T47D (cell line): ENCODE data around the gene GLB1L2.

Source experiments
- DNase-seq, 2 experiments: peaks; one replicate each; pipeline versions ENCODE4 v3.0.0 to v3.0.0-alpha.2; 2011 to 2012; ENCODE audit warnings: low read depth in 1 of 2, low spot score in 1 of 2
- JUND ChIP-seq: IDR thresholded peaks from 2 replicates; pipeline ENCODE4 v1.6.1; 2012; ENCODE audit warnings: low read depth
- in situ Hi-C: cut with HindIII; loops from 2 replicates; pipeline ENCODE4 v1.10.0; 2016; ENCODE audit warnings: low sequenced_read_pairs, low pct_unique_long_range_greater_than_20kb

The GLB1L2 gene

DNA sequence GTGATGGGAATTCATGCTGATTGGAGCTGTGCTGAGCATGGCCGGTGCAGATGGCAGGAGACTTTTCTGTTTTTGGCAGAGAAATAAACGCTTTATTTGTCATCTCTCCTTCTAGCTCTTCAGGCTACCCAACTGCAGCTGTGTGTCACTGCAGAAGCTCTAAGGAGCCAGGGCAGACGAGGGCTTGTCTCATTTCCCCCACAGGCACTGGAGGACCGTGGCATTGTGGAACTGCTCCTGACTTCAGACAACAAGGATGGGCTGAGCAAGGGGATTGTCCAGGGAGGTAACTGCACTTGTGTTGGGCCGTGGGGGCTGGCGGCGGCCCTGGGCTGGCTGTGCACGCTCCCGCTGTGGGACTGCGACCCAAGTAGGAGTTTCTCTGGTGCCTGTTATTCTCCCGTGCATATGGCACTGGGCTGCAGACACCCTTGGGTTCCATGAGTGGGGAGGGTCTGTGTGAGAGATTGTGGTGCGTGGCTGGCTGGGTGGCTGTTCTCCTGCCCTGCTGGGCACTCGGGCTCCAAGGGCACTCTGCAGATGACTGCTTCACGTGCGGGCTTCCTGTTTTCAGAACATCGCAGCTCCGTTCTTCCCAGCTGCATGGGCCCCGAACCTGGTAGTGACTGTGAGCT, 27.2 kb downstream of the GLB1L2 start:
- no peak for DNase-seq
- TF ChIP-seq JUND: no peak
- in situ Hi-C loops: no loop called here

DNA sequence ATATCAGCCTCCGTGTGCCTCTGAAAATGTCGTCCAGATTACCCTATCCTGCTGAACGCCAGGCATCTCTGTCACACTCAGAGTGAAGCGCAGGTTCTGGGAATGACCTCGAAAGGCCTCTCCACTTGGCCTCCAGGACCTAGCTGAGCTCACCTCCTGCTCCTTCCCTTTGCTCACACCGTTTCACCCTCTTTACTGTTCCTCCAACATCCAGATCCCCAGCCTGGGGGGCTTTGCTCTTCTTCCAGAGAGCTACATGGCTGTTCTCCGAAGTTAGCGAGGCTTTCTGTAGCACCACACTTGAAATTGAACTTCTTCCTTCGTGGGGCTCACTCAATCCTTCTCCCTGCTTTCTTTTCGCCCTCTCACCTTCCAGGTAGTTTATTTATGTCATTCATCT, 27.9 kb downstream of the GLB1L2 start:
- TF ChIP-seq JUND: no peak
- in situ Hi-C loops: no loop called here
- no peak for DNase-seq

DNA sequence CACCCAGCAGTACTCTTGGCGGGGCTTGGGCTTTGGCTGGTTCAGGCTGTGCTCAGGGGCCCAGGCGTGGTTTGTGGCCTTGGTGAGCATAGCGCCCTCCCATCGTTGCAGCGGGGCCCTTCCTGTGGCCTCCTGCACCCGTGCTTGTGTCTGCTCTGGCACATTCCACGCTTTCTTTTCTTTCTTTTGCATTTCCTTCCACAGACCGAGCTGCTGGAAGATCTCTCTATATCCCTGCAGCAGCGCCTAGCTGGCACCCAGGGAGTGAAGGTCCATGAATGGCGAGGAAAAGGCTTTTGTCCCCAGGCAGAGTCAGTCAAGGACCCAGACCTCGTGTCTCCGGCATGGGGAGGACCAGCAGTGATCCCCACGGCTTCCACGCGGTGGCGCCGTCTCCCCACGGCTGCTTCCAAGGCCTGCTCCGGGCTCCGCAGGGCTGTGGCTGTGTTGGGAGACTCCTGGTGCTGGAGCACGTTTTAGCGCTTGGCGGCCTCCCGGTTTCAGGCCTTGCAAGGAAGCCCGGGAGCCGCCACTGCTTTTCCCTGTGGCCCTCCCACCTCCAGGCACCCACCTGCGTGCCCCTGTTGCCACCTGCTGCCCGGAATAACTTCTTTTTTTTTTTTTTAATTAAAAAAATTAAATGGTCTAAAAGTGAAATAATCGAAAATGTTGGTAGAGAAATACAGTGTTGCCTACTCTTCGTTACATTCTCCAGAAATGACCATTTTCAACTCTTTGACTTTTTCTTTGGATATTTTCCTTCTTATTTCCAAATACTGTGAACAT, 28.5 kb downstream of the GLB1L2 start:
- peak; percentile 96 to 99 for DNase-seq
- TF ChIP-seq JUND: no peak
- in situ Hi-C loops: no loop called here

DNA sequence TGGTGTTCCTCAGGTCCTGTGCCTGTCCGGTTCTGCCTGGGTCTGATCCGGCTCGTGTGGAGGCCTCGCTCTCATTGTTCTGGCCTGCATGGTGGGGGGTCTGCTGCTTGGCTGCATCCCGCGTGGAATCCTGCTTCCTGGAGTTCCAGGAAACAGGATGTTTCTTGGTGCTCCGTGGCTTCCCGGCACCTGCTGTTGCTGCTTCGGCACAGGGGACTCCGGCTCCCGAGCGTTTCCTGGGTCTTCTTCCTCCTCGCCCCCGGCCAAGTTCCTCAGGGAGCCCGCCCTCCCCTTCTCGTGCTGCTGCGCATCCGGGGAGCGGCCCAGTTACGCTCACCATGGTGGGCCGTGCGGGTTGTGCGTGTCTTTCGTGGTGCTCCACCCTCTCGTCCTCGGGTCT, 29.9 kb downstream of the GLB1L2 start:
- DNase-seq: no peak
- in situ Hi-C loops: no loop called here
- TF ChIP-seq JUND: no peak

DNA sequence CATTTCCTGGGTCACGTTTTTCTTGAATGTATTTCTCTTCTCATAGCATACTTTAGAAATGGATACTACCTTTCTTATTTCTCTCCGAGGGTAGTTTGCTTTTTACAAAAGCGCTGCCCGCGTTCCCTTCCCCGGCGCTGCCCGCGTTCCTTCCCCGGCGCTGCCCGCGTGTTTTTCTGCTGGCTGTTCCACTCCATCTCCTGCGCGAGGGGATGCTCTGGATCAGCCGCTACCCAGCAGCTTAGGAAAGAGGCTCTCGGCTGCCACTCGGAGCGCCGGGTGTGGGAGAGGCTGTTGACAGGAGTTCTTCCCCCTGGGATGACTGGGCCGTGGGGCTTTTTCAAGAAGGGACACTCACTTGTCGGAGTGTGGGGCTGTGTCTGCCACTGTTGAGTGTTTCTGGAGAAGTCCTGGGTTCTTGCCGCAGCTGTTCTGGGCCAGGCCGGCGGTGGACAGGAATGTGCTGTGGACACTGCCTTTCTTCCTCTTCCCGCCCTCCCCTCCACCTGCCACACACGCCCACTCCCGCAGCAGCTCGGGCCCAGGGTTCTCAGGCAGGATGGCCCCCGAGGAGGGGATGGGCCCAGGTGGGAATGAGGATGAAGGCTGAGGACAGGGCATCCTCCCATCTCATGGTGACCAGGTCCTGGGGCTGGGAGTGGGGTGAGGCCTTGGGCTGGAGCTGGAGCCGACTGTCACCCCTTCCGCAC, 30.6 kb downstream of the GLB1L2 start:
- DNase-seq: no peak
- in situ Hi-C loops: no loop called here
- TF ChIP-seq JUND: no peak

DNA sequence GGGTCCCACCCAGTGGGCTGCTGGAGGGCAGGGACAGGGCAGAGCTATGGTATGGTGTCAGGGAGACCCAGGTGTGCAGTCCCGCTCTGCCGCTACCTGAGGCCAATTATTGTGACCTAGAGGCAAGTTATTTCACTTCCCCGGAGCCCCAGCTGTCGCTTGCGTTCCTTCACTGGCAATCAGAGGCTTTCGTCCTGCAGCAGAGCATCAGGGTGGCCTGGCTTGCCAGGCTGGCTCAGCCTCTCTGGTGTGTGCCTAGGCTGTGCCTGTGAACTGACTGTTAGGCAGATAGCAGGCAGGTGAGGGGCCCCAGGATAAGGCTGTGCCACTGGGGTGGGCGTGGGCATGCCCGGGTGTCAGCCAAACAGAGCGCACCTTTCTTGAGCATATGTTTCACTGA, 31.4 kb downstream of the GLB1L2 start:
- DNase-seq: no peak
- TF ChIP-seq JUND: no peak
- in situ Hi-C loops: no loop called here

DNA sequence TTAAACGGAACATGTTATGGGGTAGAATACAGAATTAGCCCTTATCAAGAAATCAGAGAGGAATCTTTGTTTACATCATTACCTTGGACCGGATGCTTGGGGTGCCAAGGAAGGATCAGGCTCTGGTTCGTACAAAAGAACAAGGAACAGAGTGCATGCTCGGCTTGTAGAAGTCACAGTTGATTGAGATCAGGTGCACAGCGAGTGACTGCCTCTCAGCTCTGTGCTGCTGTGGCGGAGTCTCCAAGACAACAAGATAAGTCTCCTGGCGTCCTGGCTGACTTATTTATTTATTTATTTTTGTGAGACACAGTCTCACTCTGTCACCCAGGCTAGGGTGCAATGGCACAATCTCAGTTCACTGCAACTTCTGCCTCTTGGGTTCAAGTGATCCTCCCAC, 31.8 kb downstream of the GLB1L2 start:
- no peak for DNase-seq
- in situ Hi-C loops: no loop called here

DNA sequence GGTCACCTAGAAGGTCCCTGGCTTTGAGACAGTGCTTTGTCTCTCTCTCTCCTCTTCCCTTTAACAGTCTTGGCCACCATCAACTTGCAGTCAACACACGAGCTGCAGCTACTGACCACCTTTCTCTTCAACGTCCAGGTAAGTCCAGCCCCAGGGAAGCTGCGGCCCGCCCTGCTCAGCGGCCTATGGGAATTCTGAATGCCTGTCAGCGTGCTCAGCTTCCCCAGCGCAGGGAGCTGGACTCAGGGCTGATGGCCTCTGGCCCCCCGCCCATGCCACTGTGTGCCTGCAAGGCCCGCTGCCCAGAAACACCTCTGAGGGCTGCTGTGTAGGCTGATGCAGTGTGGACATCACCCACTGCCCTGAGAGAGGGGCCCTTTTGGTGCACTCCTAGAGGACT, 32.5 kb downstream of the GLB1L2 start:
- DNase-seq: no peak
- TF ChIP-seq JUND: no peak
- in situ Hi-C loops: no loop called here

More for the DNA sequence above, 31.8 kb downstream of the GLB1L2 start:
- TF ChIP-seq JUND: no peak

DNA sequence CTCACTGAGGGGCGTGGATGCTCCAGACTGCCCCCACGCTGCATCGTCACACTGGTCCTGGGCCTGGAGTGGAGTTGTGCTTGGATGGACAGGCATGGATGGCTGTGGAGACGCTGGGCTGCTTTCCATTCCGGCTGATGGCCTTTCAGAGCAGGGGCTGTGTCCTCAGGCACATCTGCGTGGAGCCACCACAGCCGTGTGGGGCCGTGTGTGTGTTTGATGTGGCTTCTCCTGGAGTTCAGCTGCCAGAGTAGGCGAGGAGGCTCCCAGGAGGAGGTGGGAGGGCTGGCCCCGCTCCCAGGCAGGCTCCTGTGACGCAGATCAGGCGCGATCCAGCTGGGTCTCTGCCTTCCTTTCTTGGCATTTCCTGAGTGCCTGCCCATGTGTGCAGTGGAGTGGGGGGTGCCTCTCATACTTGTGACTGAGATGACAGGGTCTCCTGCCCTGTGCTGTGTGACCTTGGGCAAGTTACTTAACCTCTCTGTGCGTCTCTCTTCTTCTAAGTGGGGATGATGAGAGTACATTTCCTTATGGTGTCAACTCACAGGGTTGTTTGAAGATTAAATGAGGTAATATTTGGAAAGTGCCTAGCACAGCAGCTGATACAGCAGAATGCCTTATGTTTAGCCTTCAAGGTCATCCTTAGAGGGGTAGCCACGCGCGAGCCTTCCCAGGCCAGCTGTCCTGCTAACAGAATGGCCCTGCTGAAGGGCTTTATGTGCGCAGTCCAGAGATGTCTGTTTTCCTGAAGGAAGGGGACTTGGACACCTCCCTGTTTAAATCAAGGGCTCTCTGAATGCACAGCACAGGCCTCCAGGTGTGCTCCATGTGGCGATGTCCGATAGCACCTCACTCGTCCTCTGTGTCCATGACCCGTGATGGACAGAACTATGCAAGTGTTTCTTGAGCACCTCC, 33.5 kb downstream of the GLB1L2 start:
- no peak for TF ChIP-seq JUND
- DNase-seq: no peak
- in situ Hi-C loops: no loop called here

DNA sequence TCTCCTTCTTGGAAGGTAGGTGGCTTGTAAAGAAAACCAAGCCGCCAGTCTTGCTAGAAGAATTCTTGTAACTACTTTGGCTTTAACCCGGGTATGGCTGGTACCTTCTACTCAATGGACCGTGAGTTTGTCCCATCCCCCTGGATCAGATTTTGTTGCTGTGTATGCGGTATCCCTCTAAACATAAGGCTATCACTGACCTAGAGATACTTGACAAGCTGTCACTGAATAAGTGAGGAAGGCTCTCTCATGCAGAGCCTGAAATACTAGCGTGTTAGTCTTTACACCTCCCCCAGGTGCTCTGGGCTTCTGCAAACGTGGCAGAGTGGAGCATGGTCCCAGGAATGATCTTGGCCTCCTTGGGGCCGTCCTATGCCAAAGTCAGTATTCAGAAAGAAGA, 34.5 kb downstream of the GLB1L2 start:
- TF ChIP-seq JUND: no peak
- DNase-seq: no peak
- in situ Hi-C loops: no loop called here

DNA sequence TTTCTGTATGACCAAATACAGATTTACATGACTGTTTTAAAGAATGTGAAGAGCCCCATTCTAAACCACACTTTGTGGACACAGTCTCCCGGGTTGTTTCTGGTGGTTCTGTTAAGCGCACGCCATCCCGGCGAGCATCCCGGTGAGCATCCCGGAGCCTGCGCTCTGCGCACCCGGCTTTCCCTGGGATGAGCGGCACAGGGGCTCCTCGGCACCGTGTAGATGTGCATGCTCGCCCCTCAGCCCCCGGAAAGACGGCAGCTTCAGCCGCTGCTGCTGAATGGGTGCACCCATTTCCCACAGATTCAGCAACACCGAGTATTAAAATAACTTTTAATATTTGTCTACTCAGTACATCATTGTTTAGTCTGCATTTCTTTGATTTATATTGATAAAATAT, 36.0 kb downstream of the GLB1L2 start:
- in situ Hi-C loops: no loop called here
- DNase-seq: no peak
- TF ChIP-seq JUND: no peak
